NT2/D1 (cell line): Measurements from ENCODE around the gene ISOC1.

ENCODE experiments used
- SUZ12 ChIP-seq: IDR thresholded peaks from 2 replicates; pipeline ENCODE4 v1.6.1; 2011; ENCODE audit not compliant: insufficient read length, insufficient read depth; ENCODE audit errors: extremely low read depth
- YY1 ChIP-seq: IDR thresholded peaks from 2 replicates; pipeline ENCODE4 v1.6.1; 2011; ENCODE audit not compliant: insufficient read length, insufficient read depth
- ZNF274 ChIP-seq: IDR thresholded peaks from 2 replicates; pipeline ENCODE4 v1.6.1; 2011; ENCODE audit warnings: mild to moderate bottlenecking, low read depth, low read length

DNA sequence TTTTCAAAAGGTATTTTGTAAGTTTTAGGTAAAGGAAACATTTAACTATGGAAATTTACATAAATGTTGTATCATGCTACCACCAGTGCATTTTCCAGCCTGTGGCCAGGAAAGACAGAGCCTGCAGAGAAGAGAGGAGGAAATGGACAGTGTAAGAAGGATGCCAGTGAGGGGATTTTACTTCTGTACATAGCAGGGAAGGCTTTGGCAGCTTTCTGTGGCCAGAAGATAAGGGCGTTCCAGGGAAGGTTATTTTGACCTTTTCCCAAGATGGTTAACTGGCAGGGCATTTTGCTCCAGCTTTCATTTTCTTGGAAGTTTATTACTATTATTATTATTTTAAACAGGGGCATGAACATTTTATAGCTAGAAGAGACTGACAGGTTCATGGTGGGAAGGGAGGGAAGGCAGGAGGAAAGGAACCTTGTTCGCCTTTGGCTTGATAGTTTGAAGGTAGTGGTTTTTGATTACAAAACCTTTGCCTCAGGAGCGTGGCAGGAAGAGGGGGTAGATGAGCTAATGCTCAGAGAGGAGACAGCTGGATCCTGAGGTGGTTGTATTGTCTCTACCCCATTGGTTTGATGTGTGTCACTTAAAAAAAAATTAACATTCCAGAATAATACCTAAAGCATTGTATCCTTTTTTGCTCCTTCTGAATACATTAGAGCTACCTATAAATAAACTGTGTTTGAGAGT, 4.1 kb downstream of the ISOC1 start:
- TF ChIP-seq YY1 (no peak), SUZ12 (no peak), ZNF274 (no peak)
